A673 (cell line): ENCODE measurements around the gene CLEC2D. TPM values are rescaled to one million over a fixed set of nuclear protein-coding genes. Genes with fewer than 3 reads are reported as not detected.

Experiments
- BruUV-seq: library from RNA; stranded (reverse); fragments of 400-500 nt; replicated peaks from 2 replicates; lab custom pipeline; 2021; lab: Mats Ljungman, UMichigan
- CTCF ChIA-PET: fragments of 300-600 bp; sonication (Branson Sonifier 250); formaldehyde crosslinking; loops from one replicate; lab custom pipeline; 2022; ENCODE audit warnings: antibody characterized with exemption; lab: Charles Lee
- POLR2A ChIA-PET: fragments of 300-600 bp; sonication (Branson Sonifier 250); formaldehyde crosslinking; loops from one replicate; lab custom pipeline; 2022; ENCODE audit warnings: antibody characterized with exemption; ENCODE audit not compliant: low non-redundant PET; lab: Charles Lee
- DNase-seq: peaks from one replicate; pipeline ENCODE4 v3.0.0-alpha.2; 2015; ENCODE audit warnings: low spot score
- H3K27ac ChIP-seq: fragments of 200-600 bp; sonication (generic); 2 replicates; pipeline ENCODE4 v1.5.1; 2016; ENCODE audit warnings: mixed run types, low read depth, mild to moderate bottlenecking, mixed read lengths, antibody characterized with exemption, low read length; ENCODE audit not compliant: poor library complexity, severe bottlenecking
- H3K27me3 ChIP-seq: fragments of 200-600 bp; sonication (generic); replicated peaks from 2 replicates; pipeline ENCODE4 v1.6.1; 2017; ENCODE audit warnings: mixed run types, low read depth, mild to moderate bottlenecking, mixed read lengths, antibody characterized with exemption, low read length; ENCODE audit not compliant: insufficient read depth, poor library complexity
- H3K36me3 ChIP-seq: fragments of 200-600 bp; sonication (generic); 2 replicates; pipeline ENCODE4 v1.6.1; 2016; ENCODE audit warnings: mixed run types, mild to moderate bottlenecking, mixed read lengths, antibody characterized with exemption, low read length; ENCODE audit not compliant: insufficient read depth, poor library complexity, severe bottlenecking
- H3K4me1 ChIP-seq: fragments of 200-600 bp; sonication (generic); 2 replicates; pipeline ENCODE4 v1.6.1; 2017; ENCODE audit warnings: mixed run types, mild to moderate bottlenecking, mixed read lengths, antibody characterized with exemption, low read length; ENCODE audit not compliant: insufficient read depth, poor library complexity, severe bottlenecking
- H3K4me3 ChIP-seq: fragments of 200-600 bp; sonication (generic); 2 replicates; pipeline ENCODE4 v1.5.1; 2016; ENCODE audit warnings: low read depth, mixed run types, mild to moderate bottlenecking, mixed read lengths, low read length; ENCODE audit not compliant: poor library complexity, severe bottlenecking
- H3K9me3 ChIP-seq: fragments of 200-600 bp; sonication (generic); 2 replicates; pipeline ENCODE4 v1.6.1; 2016; ENCODE audit warnings: mixed run types, low read depth, mild to moderate bottlenecking, mixed read lengths, antibody characterized with exemption, low read length; ENCODE audit not compliant: poor library complexity, severe bottlenecking
- CTCF ChIP-seq: fragments of 300-800, 200-600 bp; sonication (generic); conservative IDR thresholded peaks from 2 replicates; pipeline ENCODE4 v1.5.1; 2017; ENCODE audit warnings: low read depth, mild to moderate bottlenecking, antibody characterized with exemption, low read length, moderate library complexity, mixed read lengths
- EZH2 ChIP-seq: fragments of 200-600 bp; sonication (generic); IDR thresholded peaks from 2 replicates; pipeline ENCODE4 v1.6.1; 2017; ENCODE audit warnings: borderline replicate concordance, low read depth, mild to moderate bottlenecking, mixed read lengths, antibody characterized with exemption, low read length; ENCODE audit not compliant: poor library complexity, severe bottlenecking
- intact Hi-C: fragments of 100-400 bp; cut with micrococcal nuclease; formaldehyde crosslinking; loops from one replicate; pipeline ENCODE4 v1.10.0; 2022; ENCODE audit not compliant: unreplicated experiment
- total RNA-seq: library from RNA; stranded (reverse); gene quantifications from 2 replicates; pipeline ENCODE4 v1.2.3, GENCODE V29; 2021

The CLEC2D gene
- total RNA-seq, 1 experiment from 2014 or later, result 1.6 TPM

- Histone ChIP-seq H3K27me3 (peaks cover 5% of the 10 kb centered on the region), H3K4me3 (peak overlapping the region; percentile 45), H3K9me3 (peaks cover 6% of the 10 kb centered on the region), H3K27ac (no peak overlapping the region), H3K4me1 (peaks cover 18% of the 10 kb centered on the region), H3K36me3 (no peaks in the 10 kb centered on the region)
- BruUV-seq, result no TSS peak
- intact Hi-C loops, result no loop called here
- CTCF ChIA-PET, result no interaction called here
- TF ChIP-seq EZH2, result no peak
- TF ChIP-seq CTCF, result no peak
- peak; percentile 14 for DNase-seq
- POLR2A ChIA-PET, result no interaction called here
These were observed 22.4 kb upstream of the CLEC2D start for GRCh38 chr12:9646794-9647781.

GRCh38 chr12:9647825-9648700 lies 21.4 kb upstream of the CLEC2D start:
- H3K9me3 ChIP-seq, result peaks cover 6% of the 10 kb centered on the region
- no peaks in the 10 kb centered on the region for H3K36me3 ChIP-seq
- H3K4me1 ChIP-seq, result peaks cover 18% of the 10 kb centered on the region
- peaks cover 5% of the 10 kb centered on the region for H3K27me3 ChIP-seq
- intact Hi-C loops, result no loop called here
- peak; percentile 82 for DNase-seq
- ChIA-PET CTCF (no interaction called here), POLR2A (no interaction called here)
- no peak overlapping the region for H3K27ac ChIP-seq
- BruUV-seq, result no TSS peak
- peak overlapping the region; percentile 45 for H3K4me3 ChIP-seq
- TF ChIP-seq CTCF (no peak), EZH2 (no peak)

- intact Hi-C loops, result no loop called here
- Histone ChIP-seq H3K27me3 (peaks cover 12% of the 10 kb centered on the region), H3K4me3 (peak overlapping the region; percentile 45), H3K4me1 (peaks cover 18% of the 10 kb centered on the region), H3K27ac (no peak overlapping the region), H3K36me3 (no peaks in the 10 kb centered on the region), H3K9me3 (peaks cover 6% of the 10 kb centered on the region)
- POLR2A ChIA-PET, result no interaction called here
- BruUV-seq, result TSS peak; percentile 37
- CTCF ChIA-PET, result no interaction called here
- DNase-seq, result no peak
- TF ChIP-seq EZH2 (no peak), CTCF (no peak)
These were observed 20.6 kb upstream of the CLEC2D start for GRCh38 chr12:9648701-9649531.
